Measurements from ENCODE around the gene ILDR2. TPM values are rescaled to one million over a fixed set of nuclear protein-coding genes. Genes with fewer than 3 reads are reported as not detected.

The ILDR2 gene
- total RNA-seq, 1 donor from 2014 or later = 3.6 TPM

GRCh38 chr1:167012570-167012969 is 37.2 kb upstream of the ILDR2 start:
- Histone ChIP-seq H3K9me3 (replicated peaks) (no peaks in the 10 kb centered on the region), H3K27me3 (ENCODE audit: low read depth) (peaks cover 20% of the 10 kb centered on the region), H3K4me3 (no peak overlapping the region), H3K4me1 (no peaks in the 10 kb centered on the region), H3K36me3 (no peaks in the 10 kb centered on the region), H3K27ac (replicated peaks) (no peak overlapping the region)
- DNase-seq = no peak
- intact Hi-C loops (cut with micrococcal nuclease) = no loop called here
- no peak for TF ChIP-seq CTCF (IDR thresholded peaks at IDR 0.05; ENCODE audit: borderline replicate concordance)

GRCh38 chr1:167011560-167012191 is 36.3 kb upstream of the ILDR2 start:
- H3K4me3 ChIP-seq = no peak overlapping the region
- no peaks in the 10 kb centered on the region for H3K9me3 ChIP-seq (replicated peaks)
- no peak for DNase-seq
- no peak overlapping the region for H3K27ac ChIP-seq (replicated peaks)
- H3K36me3 ChIP-seq = no peaks in the 10 kb centered on the region
- peaks cover 20% of the 10 kb centered on the region for H3K27me3 ChIP-seq (ENCODE audit: low read depth)
- TF ChIP-seq CTCF (IDR thresholded peaks at IDR 0.05; ENCODE audit: borderline replicate concordance) = no peak
- H3K4me1 ChIP-seq = no peaks in the 10 kb centered on the region
- intact Hi-C loops (cut with micrococcal nuclease) = no loop called here

- no peak overlapping the region for H3K27ac ChIP-seq (replicated peaks)
- intact Hi-C loops (cut with micrococcal nuclease) = no loop called here
- no peak for DNase-seq
- no peaks in the 10 kb centered on the region for H3K4me1 ChIP-seq
- H3K27me3 ChIP-seq (ENCODE audit: low read depth) = no peaks in the 10 kb centered on the region
- H3K4me3 ChIP-seq = no peak overlapping the region
- no peaks in the 10 kb centered on the region for H3K36me3 ChIP-seq
- no peak for TF ChIP-seq CTCF (IDR thresholded peaks at IDR 0.05; ENCODE audit: borderline replicate concordance)
- H3K9me3 ChIP-seq (replicated peaks) = peaks cover 9% of the 10 kb centered on the region
These were observed 28.4 kb upstream of the ILDR2 start for GRCh38 chr1:167003711-167004110.

- TF ChIP-seq CTCF (IDR thresholded peaks at IDR 0.05; ENCODE audit: borderline replicate concordance) = no peak
- intact Hi-C loops (cut with micrococcal nuclease) = no loop called here
- Histone ChIP-seq H3K4me1 (no peaks in the 10 kb centered on the region), H3K4me3 (no peak overlapping the region), H3K9me3 (replicated peaks) (peaks cover 9% of the 10 kb centered on the region), H3K36me3 (no peaks in the 10 kb centered on the region), H3K27me3 (ENCODE audit: low read depth) (peaks cover 7% of the 10 kb centered on the region), H3K27ac (replicated peaks) (no peak overlapping the region)
- no peak for DNase-seq
These were observed 27.0 kb upstream of the ILDR2 start for GRCh38 chr1:167002354-167002753.

- DNase-seq = no peak
- H3K4me1 ChIP-seq = no peaks in the 10 kb centered on the region
- no peak overlapping the region for H3K27ac ChIP-seq (replicated peaks)
- intact Hi-C loops (cut with micrococcal nuclease) = no loop called here
- H3K27me3 ChIP-seq (ENCODE audit: low read depth) = peaks cover 20% of the 10 kb centered on the region
- H3K9me3 ChIP-seq (replicated peaks) = peaks cover 9% of the 10 kb centered on the region
- H3K4me3 ChIP-seq = no peak overlapping the region
- no peak for TF ChIP-seq CTCF (IDR thresholded peaks at IDR 0.05; ENCODE audit: borderline replicate concordance)
- no peaks in the 10 kb centered on the region for H3K36me3 ChIP-seq
These were observed 25.2 kb upstream of the ILDR2 start for GRCh38 chr1:167000546-167000945.
